H1 (cell line): ENCODE results near the gene ADGRL3. TPM values are rescaled to one million over a fixed set of nuclear protein-coding genes. Genes with fewer than 3 reads are reported as not detected.

Experiments used
- CTCF ChIA-PET: fragments of 300-600 bp; sonication (Branson Sonifier 250); formaldehyde crosslinking; loops from one replicate; lab custom pipeline; 2021; ENCODE audit not compliant: partially characterized antibody; lab: Charles Lee
- POLR2A ChIA-PET: fragments of 300-600 bp; sonication (Branson Sonifier 250); formaldehyde crosslinking; loops from one replicate; lab custom pipeline; 2021; ENCODE audit warnings: inconsistent platforms; ENCODE audit not compliant: partially characterized antibody; lab: Charles Lee
- DNase-seq, 2 experiments: peaks; one replicate each; pipeline versions ENCODE4 v3.0.0 to v3.0.0-alpha.2; 2010 to 2022; ENCODE audit warnings: low spot score in 2 of 2, low read depth in 1 of 2, mixed read lengths in 1 of 2
- FAIRE-seq: peaks from 2 replicates; lab custom pipeline; 2011; peaks lifted over from hg19 to GRCh38; lab: Jason Lieb, UNC
- H2AFZ ChIP-seq: 2 replicates; pipeline ENCODE4 v1.8.1; 2012; ENCODE audit warnings: low read length, inconsistent platforms
- H2AK5ac ChIP-seq: 2 replicates; pipeline ENCODE4 v1.6.1; 2013; ENCODE audit warnings: low read depth, low read length
- H2BK120ac ChIP-seq: replicated peaks from 2 replicates; pipeline ENCODE3; 2013; ENCODE audit warnings: low read depth, low read length, inconsistent platforms
- H2BK12ac ChIP-seq: 2 replicates; pipeline ENCODE4 v1.6.1; 2013; ENCODE audit warnings: low read depth, low read length
- H2BK15ac ChIP-seq: 2 replicates; pipeline ENCODE4 v1.6.1; 2013; ENCODE audit warnings: low read length
- H2BK20ac ChIP-seq: 2 replicates; pipeline ENCODE4 v1.6.1; 2013; ENCODE audit warnings: low read length
- H2BK5ac ChIP-seq: 2 replicates; pipeline ENCODE4 v1.6.1; 2013; ENCODE audit warnings: low read depth, low read length
- H3K14ac ChIP-seq: 2 replicates; pipeline ENCODE4 v1.6.1; 2013; ENCODE audit warnings: inconsistent platforms; ENCODE audit not compliant: insufficient read length
- H3K18ac ChIP-seq: 2 replicates; pipeline ENCODE4 v1.6.1; 2013; ENCODE audit warnings: low read length; ENCODE audit errors: extremely low read depth
- H3K23ac ChIP-seq: 2 replicates; pipeline ENCODE4 v1.6.1; 2013; ENCODE audit warnings: inconsistent platforms; ENCODE audit not compliant: insufficient read length
- H3K23me2 ChIP-seq: 2 replicates; pipeline ENCODE4 v1.6.1; 2013; ENCODE audit warnings: low read depth, low read length
- H3K27ac ChIP-seq: 2 replicates; pipeline ENCODE4 v1.6.1; 2011; ENCODE audit warnings: low read depth, low read length, inconsistent platforms
- H3K27me3 ChIP-seq, 4 experiments: replicated peaks in 1 of 4; 1 replicate in 1 of 4; 2 replicates in 3 of 4; pipeline versions ENCODE4 v1.6.1 to v1.8.1; 2011 to 2013; ENCODE audit warnings: low read length in 3 of 4, mild to moderate bottlenecking in 3 of 4, inconsistent platforms in 2 of 4, mixed read lengths in 2 of 4, moderate library complexity in 1 of 4; ENCODE audit not compliant: control insufficient read depth in 3 of 4, insufficient read depth in 3 of 4; ENCODE audit errors: extremely low read depth in 1 of 4
- H3K36me3 ChIP-seq, 4 experiments: 2 replicates each; pipeline versions ENCODE4 v1.6.1 to v1.8.1; 2011 to 2013; ENCODE audit warnings: mild to moderate bottlenecking in 4 of 4, low read length in 3 of 4, moderate library complexity in 2 of 4, control low read depth in 1 of 4, inconsistent platforms in 1 of 4; ENCODE audit not compliant: insufficient read depth in 4 of 4, control insufficient read depth in 2 of 4
- H3K4ac ChIP-seq: replicated peaks from 2 replicates; pipeline ENCODE3; 2013; ENCODE audit warnings: low read length, low read depth, mixed read lengths, inconsistent platforms; ENCODE audit not compliant: insufficient read length
- H3K4me1 ChIP-seq, 4 experiments: replicated peaks in 1 of 4; 1 replicate in 1 of 4; 2 replicates in 3 of 4; pipeline versions ENCODE4 v1.6.1 to v1.8.1; 2011 to 2013; ENCODE audit warnings: low read length in 3 of 4, inconsistent platforms in 2 of 4, mixed read lengths in 1 of 4; ENCODE audit not compliant: insufficient read depth in 4 of 4, control insufficient read depth in 3 of 4
- H3K4me2 ChIP-seq, 2 experiments: 2 replicates each; pipeline versions ENCODE4 v1.6.1 to v1.8.1; 2011 to 2013; ENCODE audit warnings: low read depth in 2 of 2, low read length in 2 of 2, control low read depth in 1 of 2, inconsistent platforms in 1 of 2, mild to moderate bottlenecking in 1 of 2; ENCODE audit not compliant: insufficient read depth in 1 of 2
- H3K4me3 ChIP-seq, 4 experiments: fragments of 200-600, 300-600 bp in 1 of 4; sonication (generic), shearing (Covaris generic), sonication (Bioruptor Twin) in 1 of 4; 2 replicates each; pipeline versions ENCODE4 v1.5.1 to v1.8.1; 2011 to 2016; ENCODE audit warnings: low read length in 4 of 4, low read depth in 3 of 4, control low read depth in 2 of 4, inconsistent platforms in 2 of 4, mild to moderate bottlenecking in 2 of 4, mixed read lengths in 1 of 4, moderate library complexity in 1 of 4; ENCODE audit not compliant: insufficient read depth in 2 of 4; ENCODE audit errors: extremely low read depth in 1 of 4
- H3K56ac ChIP-seq: replicated peaks from 2 replicates; pipeline ENCODE3; 2013; ENCODE audit warnings: low read depth, mild to moderate bottlenecking, mixed read lengths, low read length, inconsistent platforms; ENCODE audit not compliant: insufficient read length
- H3K79me1 ChIP-seq: 2 replicates; pipeline ENCODE4 v1.6.1; 2013; ENCODE audit warnings: low read depth, low read length, control low read depth
- H3K79me2 ChIP-seq, 2 experiments: 2 replicates each; pipeline versions ENCODE4 v1.6.1 to v1.8.1; 2012 to 2013; ENCODE audit warnings: low read length in 2 of 2, mild to moderate bottlenecking in 2 of 2, inconsistent platforms in 1 of 2; ENCODE audit not compliant: insufficient read depth in 2 of 2, control insufficient read depth in 1 of 2
- H3K9ac ChIP-seq, 4 experiments: replicated peaks in 1 of 4; 1 replicate in 1 of 4; 2 replicates in 3 of 4; pipeline versions ENCODE4 v1.6.1 to v1.8.1; 2011 to 2013; ENCODE audit warnings: low read depth in 3 of 4, low read length in 3 of 4, control low read depth in 2 of 4, mild to moderate bottlenecking in 2 of 4, moderate library complexity in 2 of 4, inconsistent platforms in 1 of 4; ENCODE audit errors: extremely low read depth in 1 of 4
- H3K9me3 ChIP-seq, 2 experiments: 2 replicates each; pipeline versions ENCODE4 v1.6.1 to v1.8.1; 2012 to 2013; ENCODE audit warnings: mild to moderate bottlenecking in 2 of 2, moderate library complexity in 2 of 2, control low read depth in 1 of 2, inconsistent platforms in 1 of 2, low read depth in 1 of 2, low read length in 1 of 2, mixed read lengths in 1 of 2; ENCODE audit not compliant: insufficient read depth in 2 of 2
- H4K20me1 ChIP-seq, 2 experiments: replicated peaks in 1 of 2; 2 replicates each; pipeline versions ENCODE3 to v1.8.1; 2011 to 2013; ENCODE audit warnings: inconsistent platforms in 2 of 2, low read length in 2 of 2, mild to moderate bottlenecking in 1 of 2; ENCODE audit not compliant: insufficient read depth in 2 of 2, control insufficient read depth in 1 of 2
- H4K5ac ChIP-seq: 2 replicates; pipeline ENCODE4 v1.6.1; 2013; ENCODE audit warnings: low read length, low read depth, mixed read lengths, inconsistent platforms; ENCODE audit not compliant: insufficient read length
- H4K8ac ChIP-seq: 2 replicates; pipeline ENCODE4 v1.8.0; 2013; ENCODE audit warnings: mild to moderate bottlenecking, moderate library complexity, low read length, inconsistent platforms; ENCODE audit not compliant: insufficient read depth; ENCODE audit errors: extremely low read depth
- H4K91ac ChIP-seq: replicated peaks from 2 replicates; pipeline ENCODE3; 2013; ENCODE audit warnings: low read length, mixed read lengths, inconsistent platforms; ENCODE audit not compliant: insufficient read length
- EP300 ChIP-seq, 2 experiments: IDR thresholded peaks; 1 replicate in 1 of 2; 2 replicates in 1 of 2; pipeline ENCODE4 v1.6.1; 2011 to 2012; ENCODE audit warnings: low read depth in 2 of 2, low read length in 2 of 2, mild to moderate bottlenecking in 2 of 2, borderline replicate concordance in 1 of 2, inconsistent platforms in 1 of 2, moderate library complexity in 1 of 2
- POLR2A ChIP-seq, 2 experiments: IDR thresholded peaks; 1 replicate in 1 of 2; 2 replicates in 1 of 2; pipeline ENCODE4 v1.6.1; 2011; ENCODE audit warnings: low read depth in 2 of 2, low read length in 2 of 2, mild to moderate bottlenecking in 2 of 2; ENCODE audit errors: control extremely low read depth in 1 of 2
- RAD21 ChIP-seq, 2 experiments: IDR thresholded peaks in 1 of 2; conservative IDR thresholded peaks in 1 of 2; 2 replicates each; pipeline ENCODE4 v1.6.1; 2011; ENCODE audit warnings: low read depth in 2 of 2, low read length in 2 of 2, improper control_type of control experiment in 1 of 2, inconsistent platforms in 1 of 2, mild to moderate bottlenecking in 1 of 2, moderate library complexity in 1 of 2
- SIN3A ChIP-seq, 2 experiments: IDR thresholded peaks in 1 of 2; conservative IDR thresholded peaks in 1 of 2; 2 replicates each; pipeline ENCODE4 v1.6.1; 2011 to 2012; ENCODE audit warnings: low read length in 2 of 2, improper control_type of control experiment in 1 of 2, low read depth in 1 of 2, mild to moderate bottlenecking in 1 of 2
- SP1 ChIP-seq: IDR thresholded peaks from 2 replicates; pipeline ENCODE4 v1.6.1; 2011; ENCODE audit warnings: low read depth, low read length
- polyA plus RNA-seq, 7 experiments: library from polyadenylated mRNA; depleted of rRNA in 3 of 7; stranded (reverse) in 5 of 7; unstranded in 2 of 7; fragments of >200 nt in 5 of 7; fragments of 200-250 nt in 2 of 7; gene quantifications; 1 replicate in 5 of 7; 2 replicates in 1 of 7; 4 replicates in 1 of 7; pipeline versions ENCODE4 v1.2.1 to v1.2.3, GENCODE V29; 2011 to 2013; ENCODE audit warnings: missing spikeins in 2 of 7, mixed read lengths in 2 of 7
- total RNA-seq: library from RNA; stranded (reverse); fragmentation: NEBNext Ultra II Directional; extraction: Animal tissue kit (Norgen Biotek cat#: 25700); gene quantifications from 2 replicates; pipeline ENCODE4 v1.2.1, GENCODE V29; 2021

The ADGRL3 gene
- total and polyA plus RNA-seq, 2 of the 8 experiments (the other 6 are each of a cell fraction or from before 2014, with no cell fraction given): 6.6 to 13.0 TPM

DNA sequence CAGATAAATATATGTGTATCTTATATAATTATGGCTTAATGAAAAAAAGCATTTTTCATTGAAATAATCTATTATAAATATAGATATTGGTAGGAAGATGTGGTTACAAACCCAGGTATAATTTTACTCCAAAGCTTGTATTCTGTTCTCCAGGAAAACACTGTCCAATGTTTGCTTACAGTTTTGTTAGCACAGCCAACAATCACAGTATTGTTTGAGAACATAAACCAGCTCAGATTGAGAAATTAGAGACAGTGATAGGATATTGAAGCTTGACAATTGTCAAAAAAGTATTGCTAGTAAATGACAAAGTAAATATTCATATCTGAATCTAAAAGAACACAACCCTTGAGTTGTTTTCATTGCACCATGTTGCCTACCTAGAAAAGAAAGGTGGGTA is 228.8 kb downstream of the ADGRL3 start:
- no peak overlapping the region for H3K14ac ChIP-seq
- no peak for DNase-seq
- ChIA-PET CTCF (no interaction called here), POLR2A (no interaction called here)
- H3K9me3 ChIP-seq: peaks cover 0 to 6% of the 10 kb centered on the region in 2 experiments; a peak in 1 of 4 replicates
- H3K23me2 ChIP-seq: no peaks in the 10 kb centered on the region
- no peaks in the 10 kb centered on the region; a peak in 1 of 7 replicates for H3K4me1 ChIP-seq
- H3K27me3 ChIP-seq: no peaks in the 10 kb centered on the region
- H3K9ac ChIP-seq: no peak overlapping the region
- no peak overlapping the region for H2BK120ac ChIP-seq
- no peak overlapping the region for H2BK12ac ChIP-seq
- H3K79me2 ChIP-seq: no peaks in the 10 kb centered on the region
- H4K20me1 ChIP-seq: no peaks in the 10 kb centered on the region
- H4K5ac ChIP-seq: no peak overlapping the region
- no peak overlapping the region for H4K8ac ChIP-seq
- H2BK15ac ChIP-seq: no peak overlapping the region
- no peak overlapping the region for H2BK20ac ChIP-seq
- H2AK5ac ChIP-seq: no peak overlapping the region
- TF ChIP-seq SP1 (no peak), POLR2A (IDR thresholded peaks at IDR 0.05; ENCODE audit: control extremely low read depth in 1 of 2, low read depth in 2 of 2, low read length in 2 of 2) (no peak), SIN3A (conservative IDR thresholded peaks at IDR 0.05 in 1 of 2, IDR thresholded peaks at IDR 0.05 in 1 of 2; ENCODE audit: low read depth in 1 of 2, low read length in 2 of 2) (no peak), RAD21 (IDR thresholded peaks at IDR 0.05 in 1 of 2, conservative IDR thresholded peaks at IDR 0.05 in 1 of 2; ENCODE audit: low read depth in 2 of 2, low read length in 2 of 2) (no peak), EP300 (IDR thresholded peaks at IDR 0.05; ENCODE audit: borderline replicate concordance in 1 of 2, low read depth in 2 of 2, low read length in 2 of 2) (no peak)
- TF ChIP-seq, all 59 proteins: peak for 0
- Histone ChIP-seq H3K4me2 (no peak overlapping the region), H3K27ac (no peak overlapping the region), H2AFZ (no peak overlapping the region), H3K18ac (no peak overlapping the region), H4K91ac (no peak overlapping the region), H3K56ac (no peak overlapping the region), H3K4ac (no peak overlapping the region), H2BK5ac (no peak overlapping the region), H3K79me1 (no peaks in the 10 kb centered on the region; the same call in 1 of the 2 replicates), H3K4me3 (no peak overlapping the region), H3K23ac (no peak overlapping the region), H3K36me3 (no peaks in the 10 kb centered on the region)
- no peak for FAIRE-seq
